ENCODE results near the gene VSIG10L. TPM values are rescaled to one million over a fixed set of nuclear protein-coding genes. Genes with fewer than 3 reads are reported as not detected.

VSIG10L gene
- total RNA-seq, 1 donor, result 0.72 TPM

DNA sequence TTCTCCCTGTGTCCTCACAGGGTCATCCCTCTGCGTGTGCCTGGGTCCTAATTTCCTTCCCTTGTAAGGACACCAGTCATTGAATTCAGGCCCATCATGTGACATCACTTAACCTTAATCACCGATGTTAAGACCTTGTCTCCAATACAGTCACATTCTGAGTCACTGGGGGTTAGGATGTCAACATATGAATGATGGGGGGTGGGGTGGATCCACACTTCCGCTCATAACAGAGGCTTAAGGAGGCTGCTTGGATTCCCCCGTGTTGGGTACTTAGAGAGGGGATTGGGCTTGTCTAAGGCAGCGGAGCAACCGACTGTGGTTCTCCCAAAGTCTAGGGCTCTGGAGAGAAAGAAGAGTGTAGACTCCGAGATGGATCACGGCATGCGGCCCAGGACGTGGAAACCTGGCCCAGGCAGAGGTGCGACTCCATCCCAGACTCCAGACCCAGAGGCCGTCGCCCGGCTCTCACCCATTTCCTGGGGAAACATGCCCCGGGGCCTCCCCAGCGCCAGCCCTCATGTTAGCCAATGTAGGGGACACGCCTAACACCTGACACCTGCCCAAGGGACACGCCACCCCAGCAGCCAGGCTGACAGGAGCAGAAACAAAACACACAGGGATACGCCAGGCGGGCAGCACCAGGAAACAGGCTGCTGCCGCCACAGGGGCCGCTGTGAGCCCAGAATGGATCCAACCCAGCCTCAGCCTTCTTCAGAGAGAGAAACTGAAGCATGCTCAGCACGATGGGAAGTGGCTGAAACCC lies 47.5 kb downstream of the VSIG10L start:
- peak; percentile 72 for DNase-seq (ENCODE audit: insufficient read length, low spot score, missing footprints)
- Histone ChIP-seq H3K79me2 (ENCODE audit: insufficient read depth, low read length) (no peaks in the 10 kb centered on the region), H3K4me1 (ENCODE audit: insufficient read depth, low read length) (no peaks in the 10 kb centered on the region), H3K27ac (ENCODE audit: low read depth, low read length) (no peak overlapping the region), H3K9me3 (ENCODE audit: low read depth, low read length) (no peaks in the 10 kb centered on the region), H4K20me1 (ENCODE audit: insufficient read depth, low read length) (no peaks in the 10 kb centered on the region), H3K4me3 (ENCODE audit: insufficient read depth, low read length) (no peak overlapping the region), H3K36me3 (ENCODE audit: insufficient read depth, low read length) (no peaks in the 10 kb centered on the region), H3K4me2 (ENCODE audit: insufficient read depth, low read length) (no peak overlapping the region), H2AFZ (ENCODE audit: low read length) (no peak overlapping the region), H3K27me3 (ENCODE audit: insufficient read depth, low read length) (peaks cover 5% of the 10 kb centered on the region)
- no peak for TF ChIP-seq CTCF (IDR thresholded peaks at IDR 0.05; ENCODE audit: extremely low read depth, low read depth, low read length)

DNA sequence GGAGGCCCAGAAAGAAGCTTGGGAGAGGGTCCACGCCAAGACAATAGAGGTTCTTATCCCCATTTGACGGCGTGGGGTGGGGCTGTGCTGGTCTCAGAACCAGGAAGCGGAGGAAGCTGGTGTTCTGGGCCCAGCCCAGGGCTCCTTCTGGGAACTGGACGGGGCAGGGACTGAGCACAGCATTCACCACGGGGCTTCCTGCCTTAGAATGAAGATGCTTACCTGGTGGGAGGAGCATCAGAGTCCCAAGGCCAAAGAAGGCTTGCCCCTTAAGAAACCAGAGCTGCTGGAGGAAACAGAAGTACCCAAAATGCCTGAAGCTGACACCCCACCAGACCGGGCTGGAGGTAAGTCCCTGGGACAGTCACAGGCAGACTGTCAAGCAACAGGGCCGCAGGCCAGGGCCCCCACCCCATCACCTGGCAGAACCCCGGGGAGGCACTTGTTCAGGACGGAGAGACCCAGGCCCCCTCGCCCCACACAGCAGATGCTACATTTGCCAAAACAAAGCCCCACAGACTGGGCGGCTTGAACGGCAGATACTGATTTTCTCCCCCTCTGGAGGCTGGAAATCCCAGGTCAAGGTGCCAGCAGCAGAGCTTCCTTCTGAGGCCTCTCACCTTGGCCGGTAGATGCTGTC lies 48.2 kb downstream of the VSIG10L start:
- H3K9me3 ChIP-seq (ENCODE audit: low read depth, low read length), result no peaks in the 10 kb centered on the region
- H3K79me2 ChIP-seq (ENCODE audit: insufficient read depth, low read length), result no peaks in the 10 kb centered on the region
- H4K20me1 ChIP-seq (ENCODE audit: insufficient read depth, low read length), result no peaks in the 10 kb centered on the region
- TF ChIP-seq CTCF (IDR thresholded peaks at IDR 0.05; ENCODE audit: extremely low read depth, low read depth, low read length), result no peak
- no peaks in the 10 kb centered on the region for H3K36me3 ChIP-seq (ENCODE audit: insufficient read depth, low read length)
- peaks cover 5% of the 10 kb centered on the region for H3K27me3 ChIP-seq (ENCODE audit: insufficient read depth, low read length)
- H3K27ac ChIP-seq (ENCODE audit: low read depth, low read length), result no peak overlapping the region
- no peak overlapping the region for H2AFZ ChIP-seq (ENCODE audit: low read length)
- peak; percentile 61 for DNase-seq (ENCODE audit: insufficient read length, low spot score, missing footprints)
- H3K4me2 ChIP-seq (ENCODE audit: insufficient read depth, low read length), result no peak overlapping the region
- H3K4me3 ChIP-seq (ENCODE audit: insufficient read depth, low read length), result no peak overlapping the region
- H3K4me1 ChIP-seq (ENCODE audit: insufficient read depth, low read length), result no peaks in the 10 kb centered on the region

DNA sequence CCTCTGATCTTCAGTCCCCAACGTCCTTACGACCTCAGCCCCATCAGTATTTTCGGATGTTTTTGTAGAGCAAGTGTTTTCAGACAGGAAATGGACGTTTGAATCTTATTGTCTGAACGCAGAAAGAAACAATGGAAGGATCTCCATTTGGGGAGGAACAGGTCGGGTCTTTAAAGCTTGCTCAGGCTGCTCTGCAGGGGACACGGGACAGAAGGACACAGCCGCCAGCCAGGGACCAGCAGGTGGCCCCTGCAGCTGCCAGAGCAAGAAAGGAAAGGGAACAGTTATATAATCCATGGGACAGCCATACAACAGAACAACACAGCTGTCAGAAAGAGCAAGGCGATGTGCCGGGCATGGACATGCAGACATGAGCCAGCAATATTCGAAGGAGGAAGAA lies 49.0 kb downstream of the VSIG10L start:
- DNase-seq (ENCODE audit: insufficient read length, low spot score, missing footprints), result peak; percentile 69
- no peak overlapping the region for H3K27ac ChIP-seq (ENCODE audit: low read depth, low read length)
- no peak overlapping the region for H2AFZ ChIP-seq (ENCODE audit: low read length)
- H3K79me2 ChIP-seq (ENCODE audit: insufficient read depth, low read length), result no peaks in the 10 kb centered on the region
- no peaks in the 10 kb centered on the region for H3K4me1 ChIP-seq (ENCODE audit: insufficient read depth, low read length)
- H4K20me1 ChIP-seq (ENCODE audit: insufficient read depth, low read length), result no peaks in the 10 kb centered on the region
- peaks cover 5% of the 10 kb centered on the region for H3K27me3 ChIP-seq (ENCODE audit: insufficient read depth, low read length)
- no peaks in the 10 kb centered on the region for H3K36me3 ChIP-seq (ENCODE audit: insufficient read depth, low read length)
- no peak overlapping the region for H3K4me2 ChIP-seq (ENCODE audit: insufficient read depth, low read length)
- TF ChIP-seq CTCF (IDR thresholded peaks at IDR 0.05; ENCODE audit: extremely low read depth, low read depth, low read length), result no peak
- H3K4me3 ChIP-seq (ENCODE audit: insufficient read depth, low read length), result no peak overlapping the region
- H3K9me3 ChIP-seq (ENCODE audit: low read depth, low read length), result no peaks in the 10 kb centered on the region

DNA sequence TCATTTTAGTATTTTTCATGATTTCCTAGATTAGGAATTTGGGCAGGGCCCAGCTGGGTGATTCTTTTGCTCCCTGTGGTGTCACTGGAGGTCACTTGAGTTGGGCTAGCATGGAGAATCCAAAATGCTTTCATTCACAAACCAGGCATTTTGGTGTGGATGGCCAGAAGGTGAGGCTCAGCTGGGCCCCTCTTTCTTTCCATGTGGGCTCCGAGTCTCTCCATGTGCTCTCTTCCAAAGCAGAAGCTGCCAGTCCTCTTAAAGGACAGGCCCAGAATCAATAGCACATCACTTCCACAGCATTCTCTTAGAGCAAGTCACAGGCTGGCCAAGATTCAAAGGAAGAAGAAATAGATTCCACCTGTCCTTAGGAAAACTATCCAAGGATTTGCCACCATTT lies 52.3 kb downstream of the VSIG10L start:
- Histone ChIP-seq H3K4me1 (ENCODE audit: insufficient read depth, low read length) (no peaks in the 10 kb centered on the region), H4K20me1 (ENCODE audit: insufficient read depth, low read length) (no peaks in the 10 kb centered on the region), H3K4me3 (ENCODE audit: insufficient read depth, low read length) (no peak overlapping the region), H3K27ac (ENCODE audit: low read depth, low read length) (no peak overlapping the region), H3K4me2 (ENCODE audit: insufficient read depth, low read length) (no peak overlapping the region), H3K9me3 (ENCODE audit: low read depth, low read length) (no peaks in the 10 kb centered on the region), H3K36me3 (ENCODE audit: insufficient read depth, low read length) (no peaks in the 10 kb centered on the region), H2AFZ (ENCODE audit: low read length) (no peak overlapping the region), H3K79me2 (ENCODE audit: insufficient read depth, low read length) (no peaks in the 10 kb centered on the region), H3K27me3 (ENCODE audit: insufficient read depth, low read length) (no peaks in the 10 kb centered on the region)
- no peak for TF ChIP-seq CTCF (IDR thresholded peaks at IDR 0.05; ENCODE audit: extremely low read depth, low read depth, low read length)
- DNase-seq (ENCODE audit: insufficient read length, low spot score, missing footprints), result no peak
